Stomach smooth muscle (tissue), 2 donors: ENCODE results near the gene GJA9.

ENCODE experiments used
- H3K27ac ChIP-seq: one replicate; pipeline ENCODE4 v1.7.0; 2013; ENCODE audit warnings: mild to moderate bottlenecking, low read length, inconsistent platforms
- H3K27me3 ChIP-seq, 2 donors: one replicate each; pipeline ENCODE4 v1.7.0; 2013; ENCODE audit warnings: low read length in 2 of 2; ENCODE audit not compliant: insufficient read depth in 2 of 2, control insufficient read depth in 1 of 2
- H3K36me3 ChIP-seq, 2 donors: one replicate each; pipeline ENCODE4 v1.7.0; 2013; ENCODE audit warnings: low read length in 2 of 2; ENCODE audit not compliant: control insufficient read depth in 2 of 2, insufficient read depth in 2 of 2
- H3K4me1 ChIP-seq: one replicate; pipeline ENCODE4 v1.7.0; 2013; ENCODE audit warnings: low read length; ENCODE audit not compliant: control insufficient read depth, insufficient read depth
- H3K4me3 ChIP-seq, 2 donors: one replicate each; pipeline ENCODE4 v1.7.0; 2013; ENCODE audit warnings: low read length in 2 of 2
- H3K9ac ChIP-seq, 2 donors: one replicate each; pipeline ENCODE4 v1.7.0; 2013; ENCODE audit warnings: low read length in 2 of 2, mild to moderate bottlenecking in 1 of 2
- H3K9me3 ChIP-seq, 2 donors: one replicate each; pipeline ENCODE4 v1.7.0; 2013; ENCODE audit warnings: low read length in 2 of 2; ENCODE audit not compliant: control insufficient read depth in 2 of 2
- donor health status: healthy.
- donor health status: Pancreatic carcinoma.

Gene GJA9

DNA sequence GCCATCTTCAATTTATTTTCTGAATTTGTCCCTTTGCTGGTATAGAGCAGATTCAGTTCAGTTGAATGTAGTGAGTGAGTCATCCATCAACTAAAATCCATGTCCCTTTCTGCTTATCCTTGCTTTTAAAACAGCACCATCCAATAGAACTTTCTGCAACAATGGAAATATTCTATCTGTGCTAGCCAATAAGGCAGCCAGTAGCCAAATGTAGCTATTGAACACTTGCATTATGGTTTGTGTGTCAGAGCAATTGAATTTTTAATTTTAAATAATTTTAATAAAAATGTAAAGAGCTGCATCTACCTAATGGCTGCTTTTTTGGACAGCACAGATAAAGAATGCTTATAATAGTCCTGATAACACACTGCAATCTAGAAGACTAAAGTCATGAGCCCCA lies at the start of gene GJA9:
GJA9 (minus strand) TSS at position 101 of the 400 bp plus-strand sequence. CDS start 5,489 bp downstream, outside the sequence.
- Histone ChIP-seq H3K27ac (no peak within 1 kb of the TSS), H3K4me1 (no peaks in the 10 kb centered on the region), H3K9ac (no peak within 1 kb of the TSS), H3K4me3 (no peak within 1 kb of the TSS), H3K27me3 (no peaks in the 10 kb centered on the region), H3K9me3 (no peaks in the 10 kb centered on the region), H3K36me3 (no peaks in the 10 kb centered on the region)

DNA sequence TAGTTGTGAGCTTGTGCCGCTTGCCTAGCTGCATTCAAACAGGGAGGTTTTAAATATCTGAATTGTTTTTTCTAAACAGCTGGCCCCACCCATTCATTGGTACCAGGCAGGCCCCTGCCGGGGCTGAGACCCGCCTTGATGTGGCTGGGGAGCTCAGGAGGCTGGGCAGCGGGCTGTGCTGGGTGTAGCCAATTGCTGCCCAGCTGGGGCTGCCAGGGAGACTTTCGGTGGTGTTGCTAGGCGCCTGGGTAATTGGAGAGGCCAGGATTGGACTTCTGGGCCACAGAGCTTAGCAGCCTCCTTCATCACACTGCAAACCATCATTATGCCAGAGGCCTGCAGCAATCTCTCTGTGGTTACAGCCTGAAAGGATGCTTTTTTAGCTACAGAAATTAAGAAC lies 48.1 kb upstream of the GJA9 start:
- Histone ChIP-seq H3K9me3 (no peaks in the 10 kb centered on the region), H3K4me1 (no peaks in the 10 kb centered on the region), H3K36me3 (no peaks in the 10 kb centered on the region), H3K4me3 (no peak overlapping the region), H3K9ac (no peak overlapping the region), H3K27ac (no peak overlapping the region), H3K27me3 (no peaks in the 10 kb centered on the region)

- no peak overlapping the region for H3K27ac ChIP-seq
- no peaks in the 10 kb centered on the region for H3K27me3 ChIP-seq
- H3K36me3 ChIP-seq: no peaks in the 10 kb centered on the region
- H3K9me3 ChIP-seq: no peaks in the 10 kb centered on the region
- H3K9ac ChIP-seq: no peak overlapping the region
- no peak overlapping the region for H3K4me3 ChIP-seq
- H3K4me1 ChIP-seq: no peaks in the 10 kb centered on the region
Observed at GRCh38 chr1:38929054-38929453, 47.7 kb upstream of the GJA9 start.

- Histone ChIP-seq H3K9ac (no peak overlapping the region), H3K27ac (no peak overlapping the region), H3K27me3 (no peaks in the 10 kb centered on the region), H3K36me3 (no peaks in the 10 kb centered on the region), H3K4me1 (no peaks in the 10 kb centered on the region), H3K9me3 (no peaks in the 10 kb centered on the region), H3K4me3 (no peak overlapping the region)
Observed at GRCh38 chr1:38926091-38926490, 44.7 kb upstream of the GJA9 start.

DNA sequence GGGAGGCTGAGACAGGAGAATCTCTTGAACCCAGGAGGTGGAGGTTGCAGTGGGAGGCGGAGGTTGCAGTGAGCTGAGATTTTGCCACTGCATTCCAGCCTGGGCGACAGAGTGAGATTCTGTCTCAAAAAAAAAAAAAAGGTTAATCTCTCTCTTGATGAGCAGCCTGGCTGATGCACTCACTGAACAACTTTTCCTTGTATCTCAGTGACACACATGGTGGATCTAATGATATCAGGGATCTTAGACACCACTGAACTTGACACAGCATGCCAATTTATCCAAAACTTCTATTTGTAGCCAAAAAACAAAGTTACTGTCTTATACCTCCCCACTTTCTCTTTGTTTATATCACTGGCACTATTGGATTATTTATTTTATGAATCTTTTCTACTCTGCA lies 44.0 kb upstream of the GJA9 start:
- Histone ChIP-seq H3K4me3 (no peak overlapping the region), H3K9me3 (no peaks in the 10 kb centered on the region), H3K9ac (no peak overlapping the region), H3K4me1 (no peaks in the 10 kb centered on the region), H3K27me3 (no peaks in the 10 kb centered on the region), H3K36me3 (no peaks in the 10 kb centered on the region), H3K27ac (no peak overlapping the region)

GRCh38 chr1:38923607-38924006 lies 42.2 kb upstream of the GJA9 start:
- no peak overlapping the region for H3K27ac ChIP-seq
- H3K36me3 ChIP-seq: no peaks in the 10 kb centered on the region
- no peak overlapping the region for H3K9ac ChIP-seq
- no peak overlapping the region for H3K4me3 ChIP-seq
- H3K9me3 ChIP-seq: no peaks in the 10 kb centered on the region
- H3K4me1 ChIP-seq: no peaks in the 10 kb centered on the region
- H3K27me3 ChIP-seq: no peaks in the 10 kb centered on the region

GRCh38 chr1:38919130-38919529 lies 37.7 kb upstream of the GJA9 start:
- Histone ChIP-seq H3K9ac (no peak overlapping the region), H3K4me3 (no peak overlapping the region), H3K36me3 (no peaks in the 10 kb centered on the region), H3K27me3 (no peaks in the 10 kb centered on the region), H3K4me1 (no peaks in the 10 kb centered on the region), H3K27ac (no peak overlapping the region), H3K9me3 (no peaks in the 10 kb centered on the region)

- H3K4me3 ChIP-seq: no peak overlapping the region
- no peaks in the 10 kb centered on the region for H3K4me1 ChIP-seq
- no peaks in the 10 kb centered on the region for H3K27me3 ChIP-seq
- H3K9ac ChIP-seq: no peak overlapping the region
- no peaks in the 10 kb centered on the region for H3K9me3 ChIP-seq
- no peaks in the 10 kb centered on the region for H3K36me3 ChIP-seq
- no peak overlapping the region for H3K27ac ChIP-seq
Observed at GRCh38 chr1:38918568-38918967, 37.2 kb upstream of the GJA9 start.

- Histone ChIP-seq H3K9ac (no peak overlapping the region), H3K27me3 (no peaks in the 10 kb centered on the region), H3K4me3 (no peak overlapping the region), H3K27ac (no peak overlapping the region), H3K9me3 (no peaks in the 10 kb centered on the region), H3K36me3 (no peaks in the 10 kb centered on the region), H3K4me1 (no peaks in the 10 kb centered on the region)
Observed at GRCh38 chr1:38917772-38918171, 36.4 kb upstream of the GJA9 start.

- no peak overlapping the region for H3K9ac ChIP-seq
- H3K9me3 ChIP-seq: no peaks in the 10 kb centered on the region
- no peak overlapping the region for H3K4me3 ChIP-seq
- no peaks in the 10 kb centered on the region for H3K36me3 ChIP-seq
- H3K4me1 ChIP-seq: no peaks in the 10 kb centered on the region
- no peak overlapping the region for H3K27ac ChIP-seq
- no peaks in the 10 kb centered on the region for H3K27me3 ChIP-seq
Observed at GRCh38 chr1:38917337-38917736, 36.0 kb upstream of the GJA9 start.

DNA sequence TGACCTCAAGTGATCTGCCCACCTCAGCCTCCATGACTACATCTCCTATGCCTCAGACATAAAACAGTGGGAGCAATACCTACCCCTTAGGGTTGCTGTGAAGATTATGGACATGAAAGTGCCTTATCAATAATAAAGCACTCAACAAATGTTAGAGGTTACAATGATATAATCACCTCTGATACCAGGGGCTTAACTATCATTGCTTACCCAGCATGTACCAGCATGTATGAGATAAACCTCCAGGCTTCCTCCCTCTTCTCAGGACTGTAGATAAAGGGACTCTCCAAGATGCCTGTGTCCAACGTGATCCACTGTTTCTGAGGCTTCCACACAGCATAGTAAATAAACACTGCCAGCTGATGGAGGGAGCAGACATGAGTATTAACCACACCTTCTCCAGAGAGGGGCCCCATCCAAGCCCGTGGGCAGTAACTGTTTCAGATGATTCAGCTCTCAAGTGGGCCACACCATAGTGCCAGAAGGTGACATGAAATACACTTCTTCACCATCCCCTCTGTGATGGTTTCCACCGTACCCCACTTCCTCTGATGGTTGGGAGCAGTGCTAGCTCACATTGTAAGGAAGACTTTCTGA lies 34.1 kb upstream of the GJA9 start:
- no peak overlapping the region for H3K9ac ChIP-seq
- no peaks in the 10 kb centered on the region for H3K27me3 ChIP-seq
- no peak overlapping the region for H3K27ac ChIP-seq
- H3K4me3 ChIP-seq: no peak overlapping the region
- no peaks in the 10 kb centered on the region for H3K9me3 ChIP-seq
- no peaks in the 10 kb centered on the region for H3K4me1 ChIP-seq
- no peaks in the 10 kb centered on the region for H3K36me3 ChIP-seq
